Natural killer cell (primary cell): ENCODE results near the gene NEUROD2. TPM values are rescaled to one million over a fixed set of nuclear protein-coding genes. Genes with fewer than 3 reads are reported as not detected.

ENCODE experiments used
- ATAC-seq, 3 donors: fragments of 150-1000 bp in 2 of 3; fragments of 200-7000 bp in 1 of 3; cut with Tn5 transposase; 1 replicate in 1 of 3; 2 replicates in 2 of 3; pipeline ENCODE4 v1.10.0; 2021; ENCODE audit warnings: mild to moderate bottlenecking in 2 of 3, moderate library complexity in 2 of 3
- DNase-seq, 2 donors: peaks; one replicate each; pipeline versions ENCODE4 v3.0.0 to v3.0.0-alpha.2; 2013 to 2021; ENCODE audit warnings: mixed read lengths in 1 of 2
- H3K27ac ChIP-seq: one replicate; pipeline ENCODE4 v1.5.1; 2013; ENCODE audit warnings: mild to moderate bottlenecking, low read length
- H3K27me3 ChIP-seq: one replicate; pipeline ENCODE4 v1.6.1; 2013; ENCODE audit warnings: low read length; ENCODE audit not compliant: control insufficient read depth, insufficient read depth
- H3K36me3 ChIP-seq: one replicate; pipeline ENCODE4 v1.6.1; 2013; ENCODE audit warnings: low read length; ENCODE audit not compliant: control insufficient read depth, insufficient read depth
- H3K4me1 ChIP-seq: one replicate; pipeline ENCODE4 v1.6.1; 2013; ENCODE audit warnings: low read length; ENCODE audit not compliant: control insufficient read depth, insufficient read depth
- H3K4me3 ChIP-seq: one replicate; pipeline ENCODE4 v1.5.1; 2013; ENCODE audit warnings: low read length
- H3K9me3 ChIP-seq: one replicate; pipeline ENCODE4 v1.6.1; 2013; ENCODE audit warnings: low read length; ENCODE audit not compliant: control insufficient read depth, insufficient read depth
- H3K27ac Mint-ChIP-seq, 2 donors: one replicate each; pipeline ENCODE4 v1.8.0; 2022; ENCODE audit warnings: mild to moderate bottlenecking in 2 of 2, mixed read lengths in 2 of 2, moderate library complexity in 1 of 2
- H3K27me3 Mint-ChIP-seq, 2 donors: one replicate each; pipeline ENCODE4 v1.8.0; 2022; ENCODE audit warnings: low read depth in 2 of 2, mixed read lengths in 2 of 2
- H3K36me3 Mint-ChIP-seq: one replicate; pipeline ENCODE4 v1.8.0; 2022; ENCODE audit warnings: mixed read lengths
- H3K4me1 Mint-ChIP-seq, 2 donors: one replicate each; pipeline ENCODE4 v1.8.0; 2022; ENCODE audit warnings: mixed read lengths in 2 of 2
- H3K4me3 Mint-ChIP-seq: one replicate; pipeline ENCODE4 v1.8.0; 2022; ENCODE audit warnings: mild to moderate bottlenecking, moderate library complexity, mixed read lengths
- H3K9me3 Mint-ChIP-seq, 2 donors: one replicate each; pipeline ENCODE4 v1.8.0; 2022; ENCODE audit warnings: mixed read lengths in 2 of 2
- WGBS: methylation state at CpG from one replicate; pipeline ENCODE4 v1.1.7; 2013; ENCODE audit warnings: missing lambda C conversion rate; ENCODE audit not compliant: insufficient coverage; 5-methylcytosine and 5-hydroxymethylcytosine counted together
- intact Hi-C: fragments of 100-400 bp; cut with micrococcal nuclease; formaldehyde crosslinking; loops from one replicate; pipeline ENCODE4 v1.14.2; 2022
- total RNA-seq, 4 donors: library from RNA; stranded (reverse); fragments of 120-200 nt in 1 of 4; gene quantifications; one replicate each; pipeline versions ENCODE4 v1.2.3 to v1.2.4, GENCODE V29; 2013 to 2022
- TF ChIP-seq, protein P1 (sequence below): fragments of 200-600 bp; IDR thresholded peaks from one replicate; pipeline ENCODE4 v1.8.0; 2022; ENCODE audit warnings: antibody characterized with exemption

The NEUROD2 gene
- total RNA-seq, 3 donors from 2014 or later (not counting 1 experiment from before 2014, with no cell fraction given), result not detected

- Mint-ChIP-seq H3K36me3 (no peaks in the 10 kb centered on the region), H3K9me3 (no peaks in the 10 kb centered on the region), H3K27ac (no peak overlapping the region), H3K27me3 (peaks cover 33 to 53% of the 10 kb centered on the region in 2 donors), H3K4me1 (peaks cover 0 to 13% of the 10 kb centered on the region in 2 donors), H3K4me3 (no peak overlapping the region)
- intact Hi-C loops, result no loop called here
- H3K27me3 ChIP-seq, result peaks cover 47% of the 10 kb centered on the region
- no peak for DNase-seq
- no peak for ATAC-seq
- WGBS, result 5% methylated on average over 21 of the region's 40 CpGs
- no peak overlapping the region for H3K4me3 ChIP-seq
- H3K4me1 ChIP-seq, result peaks cover 36% of the 10 kb centered on the region
- H3K9me3 ChIP-seq, result no peaks in the 10 kb centered on the region
- TF ChIP-seq, protein P1, sequence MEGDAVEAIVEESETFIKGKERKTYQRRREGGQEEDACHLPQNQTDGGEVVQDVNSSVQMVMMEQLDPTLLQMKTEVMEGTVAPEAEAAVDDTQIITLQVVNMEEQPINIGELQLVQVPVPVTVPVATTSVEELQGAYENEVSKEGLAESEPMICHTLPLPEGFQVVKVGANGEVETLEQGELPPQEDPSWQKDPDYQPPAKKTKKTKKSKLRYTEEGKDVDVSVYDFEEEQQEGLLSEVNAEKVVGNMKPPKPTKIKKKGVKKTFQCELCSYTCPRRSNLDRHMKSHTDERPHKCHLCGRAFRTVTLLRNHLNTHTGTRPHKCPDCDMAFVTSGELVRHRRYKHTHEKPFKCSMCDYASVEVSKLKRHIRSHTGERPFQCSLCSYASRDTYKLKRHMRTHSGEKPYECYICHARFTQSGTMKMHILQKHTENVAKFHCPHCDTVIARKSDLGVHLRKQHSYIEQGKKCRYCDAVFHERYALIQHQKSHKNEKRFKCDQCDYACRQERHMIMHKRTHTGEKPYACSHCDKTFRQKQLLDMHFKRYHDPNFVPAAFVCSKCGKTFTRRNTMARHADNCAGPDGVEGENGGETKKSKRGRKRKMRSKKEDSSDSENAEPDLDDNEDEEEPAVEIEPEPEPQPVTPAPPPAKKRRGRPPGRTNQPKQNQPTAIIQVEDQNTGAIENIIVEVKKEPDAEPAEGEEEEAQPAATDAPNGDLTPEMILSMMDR, result no peak
- no peak overlapping the region for H3K27ac ChIP-seq
- no peaks in the 10 kb centered on the region for H3K36me3 ChIP-seq
Observed at GRCh38 chr17:39607057-39607850, 466 bp downstream of the NEUROD2 start.

GRCh38 chr17:39606434-39607056 is 1.2 kb downstream of the NEUROD2 start:
- Mint-ChIP-seq H3K27me3 (peaks cover 40 to 60% of the 10 kb centered on the region in 2 donors), H3K27ac (no peak overlapping the region), H3K4me1 (peaks cover 0 to 13% of the 10 kb centered on the region in 2 donors), H3K36me3 (no peaks in the 10 kb centered on the region), H3K9me3 (no peaks in the 10 kb centered on the region), H3K4me3 (no peak overlapping the region)
- Histone ChIP-seq H3K4me1 (peaks cover 36% of the 10 kb centered on the region), H3K4me3 (no peak overlapping the region), H3K9me3 (no peaks in the 10 kb centered on the region), H3K27me3 (peaks cover 54% of the 10 kb centered on the region), H3K36me3 (no peaks in the 10 kb centered on the region), H3K27ac (no peak overlapping the region)
- WGBS, result 3% methylated on average over 66 of the region's 66 CpGs
- intact Hi-C loops, result no loop called here
- DNase-seq (peak in 1 of 2 donors; percentile 12), ATAC-seq (no peak)
- TF ChIP-seq, protein P1, result no peak

- peak in 1 of 3 donors; percentile 39 for ATAC-seq
- no peaks in the 10 kb centered on the region for H3K9me3 Mint-ChIP-seq
- Histone ChIP-seq H3K4me3 (no peak overlapping the region), H3K36me3 (no peaks in the 10 kb centered on the region), H3K9me3 (no peaks in the 10 kb centered on the region), H3K27ac (no peak overlapping the region), H3K27me3 (peaks cover 62% of the 10 kb centered on the region), H3K4me1 (peaks cover 36% of the 10 kb centered on the region)
- peak in 1 of 2 donors; percentile 31 for DNase-seq
- peaks cover 48 to 63% of the 10 kb centered on the region in 2 donors for H3K27me3 Mint-ChIP-seq
- H3K36me3 Mint-ChIP-seq, result no peaks in the 10 kb centered on the region
- no peak overlapping the region for H3K4me3 Mint-ChIP-seq
- TF ChIP-seq, protein P1, result no peak
- 3% methylated on average over 102 of the region's 102 CpGs for WGBS
- intact Hi-C loops, result no loop called here
- H3K4me1 Mint-ChIP-seq, result peaks cover 0 to 13% of the 10 kb centered on the region in 2 donors
- no peak overlapping the region for H3K27ac Mint-ChIP-seq
Observed at GRCh38 chr17:39605492-39606433, 2.0 kb downstream of the NEUROD2 start.
